Measurements from ENCODE around the gene MROH8. TPM values are rescaled to one million over a fixed set of nuclear protein-coding genes. Genes with fewer than 3 reads are reported as not detected.

Gene MROH8
- total RNA-seq, 1 donor from 2014 or later = 1.3 TPM

DNA sequence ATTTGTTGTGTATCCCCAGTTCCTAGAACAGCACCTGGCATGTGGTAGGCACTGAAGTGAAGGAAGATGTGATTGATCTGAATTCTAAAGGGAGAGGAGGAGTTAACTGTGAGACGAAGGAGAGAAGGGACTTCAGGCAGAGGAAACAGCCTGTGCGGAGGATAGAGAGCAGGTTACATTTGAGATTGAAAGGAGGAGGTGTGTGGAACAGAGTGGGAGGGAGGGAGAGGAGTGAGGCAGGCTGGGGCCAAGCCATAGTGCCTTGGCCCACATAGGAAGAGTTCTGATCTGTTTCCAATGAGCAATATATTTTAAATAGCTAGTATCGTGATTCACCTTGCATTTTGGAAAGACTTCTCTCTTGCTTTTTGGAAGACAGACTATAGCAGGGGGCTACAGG is 13.9 kb upstream of the MROH8 start:
- intact Hi-C loops (cut with micrococcal nuclease) = no loop called here
- peaks cover 71% of the 10 kb centered on the region for H3K4me1 Mint-ChIP-seq (ENCODE audit: low read depth)
- H3K4me3 Mint-ChIP-seq = no peak overlapping the region
- no peak for DNase-seq (ENCODE audit: low spot score)
- H3K9me3 Mint-ChIP-seq = no peaks in the 10 kb centered on the region
- H3K27ac Mint-ChIP-seq = no peak overlapping the region
- H3K27me3 Mint-ChIP-seq (ENCODE audit: insufficient read depth) = no peaks in the 10 kb centered on the region
- peaks cover 37% of the 10 kb centered on the region for H3K36me3 Mint-ChIP-seq (ENCODE audit: low read depth)

DNA sequence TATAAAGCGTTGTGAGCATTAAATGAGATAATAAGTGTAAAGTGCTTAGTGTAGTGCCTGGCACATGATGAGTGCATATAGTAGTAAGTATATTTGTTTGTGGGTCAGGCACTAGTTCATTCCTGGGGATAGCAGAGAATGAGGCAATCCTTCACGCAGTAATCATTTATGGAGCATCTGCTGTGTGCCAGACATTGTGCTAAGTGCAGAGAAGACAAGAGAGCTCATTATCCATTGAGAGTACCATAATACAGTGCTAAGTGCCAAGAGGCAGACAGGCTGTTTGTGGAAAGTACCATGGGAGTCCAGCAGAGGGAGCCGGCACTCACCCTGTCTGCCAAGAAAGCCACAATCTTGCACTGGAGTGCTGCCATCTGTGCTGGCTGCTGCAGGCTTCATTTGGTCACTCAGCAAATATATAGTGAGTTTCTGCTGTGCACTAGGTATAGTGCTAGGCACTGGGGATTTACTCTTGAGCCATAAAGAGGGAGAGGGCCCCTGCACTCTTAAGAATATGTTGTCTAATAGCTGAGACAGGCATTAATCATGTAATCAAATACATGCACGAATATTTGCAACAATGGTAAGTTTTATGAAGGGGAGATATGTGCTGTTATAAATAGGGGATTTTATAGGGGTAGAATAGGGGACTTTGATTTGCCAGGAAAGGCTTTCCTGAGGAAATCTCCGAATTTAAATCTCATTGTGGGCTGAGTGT is 12.9 kb upstream of the MROH8 start:
- peak; percentile 55 for DNase-seq (ENCODE audit: low spot score)
- H3K27me3 Mint-ChIP-seq (ENCODE audit: insufficient read depth) = no peaks in the 10 kb centered on the region
- intact Hi-C loops (cut with micrococcal nuclease) = loop anchor here (1.0 kb wide), 1 partner anchor 13 kb away; the partner anchor contains the start of genes MROH8 and RPN2
- H3K4me1 Mint-ChIP-seq (ENCODE audit: low read depth) = peaks cover 70% of the 10 kb centered on the region
- H3K36me3 Mint-ChIP-seq (ENCODE audit: low read depth) = peaks cover 40% of the 10 kb centered on the region
- peak overlapping the region; percentile 43 for H3K27ac Mint-ChIP-seq
- H3K4me3 Mint-ChIP-seq = no peak overlapping the region
- H3K9me3 Mint-ChIP-seq = no peaks in the 10 kb centered on the region

DNA sequence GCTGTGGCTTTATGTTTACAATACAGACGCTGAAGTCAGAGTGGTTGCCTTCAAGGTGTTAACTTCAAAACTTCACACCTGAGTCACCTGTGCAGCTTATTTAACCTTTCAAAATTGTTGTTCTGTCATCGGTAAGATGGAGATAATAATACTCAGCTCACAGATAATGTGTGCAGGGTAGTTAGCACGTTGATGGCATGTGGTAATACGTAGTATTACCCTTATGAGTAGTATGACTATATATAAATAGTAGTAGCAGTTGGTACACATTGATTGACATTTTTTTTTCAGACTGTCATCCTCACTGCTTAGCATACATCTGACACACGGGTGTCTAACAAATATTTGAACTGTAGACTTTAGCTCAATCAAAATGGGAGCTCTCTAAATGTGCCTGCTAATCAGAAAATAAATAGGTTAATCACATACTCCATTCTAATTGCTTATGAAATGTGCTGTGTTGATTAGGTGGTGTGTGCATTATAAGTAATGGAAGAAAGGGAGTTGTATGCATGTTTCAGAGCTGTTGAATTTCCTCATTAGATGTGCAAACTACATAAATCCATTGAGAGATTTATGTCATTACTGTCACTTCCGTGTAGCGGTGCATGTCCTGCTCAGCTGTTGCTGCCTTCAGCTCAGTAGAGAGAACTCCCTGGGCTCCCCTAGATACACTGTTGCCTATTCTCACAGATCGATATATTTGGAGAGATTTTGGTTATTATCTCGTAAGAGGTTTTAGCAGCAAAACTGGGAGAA is 11.2 kb upstream of the MROH8 start:
- peaks cover 42% of the 10 kb centered on the region for H3K36me3 Mint-ChIP-seq (ENCODE audit: low read depth)
- intact Hi-C loops (cut with micrococcal nuclease) = no loop called here
- no peaks in the 10 kb centered on the region for H3K9me3 Mint-ChIP-seq

DNA sequence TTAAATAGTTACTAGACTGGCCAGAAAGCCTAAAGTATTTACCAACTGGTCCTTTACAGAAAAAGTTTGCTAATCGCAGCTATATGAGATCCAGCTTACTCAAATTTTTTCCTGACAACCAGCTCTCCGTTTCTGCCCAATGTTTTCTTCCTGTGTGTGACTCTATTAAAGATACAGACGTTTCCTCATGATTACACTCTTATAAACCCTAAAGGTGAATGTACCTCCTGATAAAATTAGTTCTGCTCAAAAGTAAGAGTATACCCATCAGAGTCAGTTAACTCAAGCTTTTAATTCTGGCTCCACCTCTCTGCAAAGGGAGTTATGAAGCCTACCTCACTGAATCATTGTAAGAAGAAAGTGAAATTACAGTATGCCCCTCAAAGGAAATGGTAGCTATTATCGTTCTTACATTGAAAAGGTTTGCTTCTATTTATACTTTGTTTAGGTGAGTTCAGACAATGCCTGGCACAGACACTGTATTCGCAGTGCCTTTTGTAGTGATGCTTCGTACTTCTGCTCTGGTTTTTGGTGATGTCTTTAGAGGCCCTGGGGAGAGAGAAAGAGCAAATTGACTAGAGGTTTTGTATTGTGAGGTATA is 10.2 kb upstream of the MROH8 start:
- intact Hi-C loops (cut with micrococcal nuclease) = no loop called here
- peaks cover 65% of the 10 kb centered on the region for H3K4me1 Mint-ChIP-seq (ENCODE audit: low read depth)
- H3K4me3 Mint-ChIP-seq = peak overlapping the region; percentile 8
- H3K9me3 Mint-ChIP-seq = no peaks in the 10 kb centered on the region
- H3K27ac Mint-ChIP-seq = peak overlapping the region; percentile 3
- DNase-seq (ENCODE audit: low spot score) = no peak
- no peaks in the 10 kb centered on the region for H3K27me3 Mint-ChIP-seq (ENCODE audit: insufficient read depth)
- peaks cover 42% of the 10 kb centered on the region for H3K36me3 Mint-ChIP-seq (ENCODE audit: low read depth)

More for the DNA sequence above, 11.2 kb upstream of the MROH8 start:
- H3K27me3 Mint-ChIP-seq (ENCODE audit: insufficient read depth) = no peaks in the 10 kb centered on the region
- peaks cover 70% of the 10 kb centered on the region for H3K4me1 Mint-ChIP-seq (ENCODE audit: low read depth)
- no peak for DNase-seq (ENCODE audit: low spot score)
- H3K27ac Mint-ChIP-seq = no peak overlapping the region
- H3K4me3 Mint-ChIP-seq = no peak overlapping the region

DNA sequence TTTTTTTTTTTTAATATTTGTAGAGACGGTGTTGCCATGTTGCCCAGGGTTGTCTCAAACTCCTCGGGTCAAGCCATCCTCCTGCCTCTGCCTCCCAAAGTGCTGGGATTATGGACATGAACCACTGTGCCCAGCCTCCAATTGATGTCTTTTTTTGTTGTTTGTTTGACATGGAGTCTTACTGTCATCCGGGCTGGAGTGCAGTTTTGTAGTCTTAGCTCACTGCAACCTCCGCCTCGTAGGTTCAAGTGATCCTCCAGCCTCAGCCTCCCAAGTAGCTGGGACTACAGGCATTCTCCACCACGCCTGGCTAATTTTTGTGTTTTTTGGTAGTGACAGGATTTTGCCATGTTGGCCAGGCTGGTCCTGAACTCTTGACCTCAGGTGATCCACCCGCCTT is 9.4 kb upstream of the MROH8 start:
- no peak overlapping the region for H3K4me3 Mint-ChIP-seq
- H3K4me1 Mint-ChIP-seq (ENCODE audit: low read depth) = peaks cover 65% of the 10 kb centered on the region
- intact Hi-C loops (cut with micrococcal nuclease) = no loop called here
- no peaks in the 10 kb centered on the region for H3K27me3 Mint-ChIP-seq (ENCODE audit: insufficient read depth)
- H3K36me3 Mint-ChIP-seq (ENCODE audit: low read depth) = peaks cover 45% of the 10 kb centered on the region
- H3K27ac Mint-ChIP-seq = no peak overlapping the region
- no peaks in the 10 kb centered on the region for H3K9me3 Mint-ChIP-seq
- no peak for DNase-seq (ENCODE audit: low spot score)

DNA sequence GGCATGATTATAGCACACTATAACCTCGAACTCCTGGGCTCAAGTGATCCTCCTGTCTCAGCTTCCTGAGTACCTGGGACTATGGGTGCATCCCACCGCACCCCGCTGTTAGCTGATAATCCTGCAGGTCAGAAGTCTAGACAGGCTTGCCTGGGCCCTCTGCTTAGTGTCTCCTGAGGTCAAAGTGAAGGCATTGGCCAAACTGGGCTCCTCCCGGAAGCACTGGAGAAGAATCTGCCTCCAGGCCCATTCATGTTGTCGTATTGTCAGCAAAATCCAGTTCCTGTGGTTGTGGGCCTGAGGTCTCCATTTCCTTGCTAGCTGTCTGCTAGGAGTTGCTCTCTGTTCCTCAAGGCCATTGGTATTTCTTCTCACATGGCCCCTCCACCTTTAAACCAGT is 6.3 kb upstream of the MROH8 start:
- peaks cover 59% of the 10 kb centered on the region for H3K4me1 Mint-ChIP-seq (ENCODE audit: low read depth)
- intact Hi-C loops (cut with micrococcal nuclease) = no loop called here
- no peaks in the 10 kb centered on the region for H3K27me3 Mint-ChIP-seq (ENCODE audit: insufficient read depth)
- H3K4me3 Mint-ChIP-seq = no peak overlapping the region
- H3K9me3 Mint-ChIP-seq = no peaks in the 10 kb centered on the region
- no peak overlapping the region for H3K27ac Mint-ChIP-seq
- DNase-seq (ENCODE audit: low spot score) = no peak
- peaks cover 43% of the 10 kb centered on the region for H3K36me3 Mint-ChIP-seq (ENCODE audit: low read depth)

DNA sequence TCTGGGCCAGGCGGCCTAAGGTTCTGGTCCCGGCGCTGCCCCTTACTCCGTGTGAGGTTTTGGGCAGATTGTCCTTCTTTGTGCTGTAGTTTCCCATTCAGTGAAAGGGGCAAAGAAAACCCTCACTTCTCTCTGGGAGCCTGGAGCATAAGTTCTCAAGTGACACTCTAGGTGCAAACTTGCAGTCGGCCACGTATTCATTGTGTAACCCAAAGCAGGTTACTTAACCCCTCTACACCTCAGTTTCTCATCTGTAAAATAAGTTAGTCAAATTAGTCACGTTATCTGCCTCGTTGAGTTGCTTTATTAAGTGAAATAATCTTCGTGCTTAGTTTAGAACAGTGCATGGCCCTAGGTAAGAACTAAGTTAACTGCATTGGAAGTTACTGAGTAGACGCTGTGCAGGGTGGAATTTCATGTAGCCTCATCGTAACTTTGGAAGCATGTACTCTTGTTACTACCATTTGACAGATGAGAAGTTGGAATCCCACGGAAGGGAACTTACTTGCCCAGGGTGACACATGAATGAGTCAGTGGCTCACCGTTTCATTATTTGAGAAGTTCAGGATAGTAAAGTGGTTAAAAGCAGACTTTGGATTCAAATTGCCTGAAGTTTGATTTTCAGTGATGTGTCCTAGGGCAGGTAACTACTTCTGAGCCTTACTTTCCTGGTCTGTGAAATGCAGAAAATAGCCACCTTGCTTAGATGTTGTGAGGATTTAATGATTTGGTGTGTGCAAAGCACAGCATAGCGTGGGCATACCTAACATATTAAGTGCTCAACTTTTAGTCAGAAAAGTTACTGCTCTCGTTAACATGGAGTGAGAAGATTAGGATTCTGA is 556 bp upstream of the MROH8 start:
- Mint-ChIP-seq H3K9me3 (no peaks in the 10 kb centered on the region), H3K4me1 (ENCODE audit: low read depth) (peaks cover 41% of the 10 kb centered on the region), H3K36me3 (ENCODE audit: low read depth) (peaks cover 21% of the 10 kb centered on the region), H3K27me3 (ENCODE audit: insufficient read depth) (peaks cover 2% of the 10 kb centered on the region), H3K27ac (peak overlapping the region; percentile 96), H3K4me3 (peak overlapping the region; percentile 99)
- intact Hi-C loops (cut with micrococcal nuclease) = loop anchor here (1.0 to 10.0 kb wide), 7 partner anchors 12 to 825 kb away; partner anchors contain the start of genes BLCAP, MANBAL and SAMHD1
- DNase-seq (ENCODE audit: low spot score) = no peak

DNA sequence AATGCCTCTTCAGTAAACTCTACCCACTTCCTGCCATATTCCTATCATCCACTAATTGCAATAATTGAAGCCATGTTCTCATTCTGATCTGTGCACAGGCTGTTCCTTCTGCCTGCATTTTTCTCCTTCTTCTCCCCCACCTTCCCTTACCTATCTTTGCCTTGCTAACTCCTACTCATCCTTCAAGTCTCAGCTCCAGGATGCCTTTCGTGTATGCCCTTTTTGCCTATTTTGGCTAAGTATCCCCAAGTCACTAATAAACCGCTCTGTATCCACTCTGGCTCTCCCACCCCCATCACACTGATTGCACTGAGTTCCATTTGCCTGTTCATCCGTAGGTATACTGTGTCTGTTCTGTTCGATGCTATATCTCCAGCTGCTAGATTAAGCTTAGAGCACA is 6.5 kb downstream of the MROH8 start:
- Mint-ChIP-seq H3K9me3 (no peaks in the 10 kb centered on the region), H3K4me1 (ENCODE audit: low read depth) (peaks cover under 1% of the 10 kb centered on the region)
- intact Hi-C loops (cut with micrococcal nuclease) = loop anchor here (10.0 kb wide), 2 partner anchors 158 to 832 kb away; no protein-coding TSS in a partner anchor

DNA sequence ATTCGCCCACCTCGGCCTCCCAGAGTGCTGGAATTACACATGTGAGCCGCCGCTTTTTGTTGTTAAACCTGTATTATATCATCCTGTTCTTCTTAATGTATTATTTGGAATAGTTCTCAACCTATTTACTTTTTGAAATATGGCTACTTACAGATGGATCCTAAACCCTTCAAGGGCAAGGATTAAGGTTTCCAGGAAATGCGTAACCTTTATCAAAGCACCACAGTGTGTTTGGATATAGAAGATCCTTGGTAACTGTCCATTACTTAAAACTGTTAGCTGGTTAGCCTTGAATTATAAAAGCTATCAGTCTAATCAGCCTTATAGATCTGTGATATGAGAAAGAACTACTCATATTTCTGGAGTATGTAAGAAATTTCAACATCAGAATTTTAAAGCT is 12.5 kb downstream of the MROH8 start:
- intact Hi-C loops (cut with micrococcal nuclease) = no loop called here
- H3K27me3 Mint-ChIP-seq (ENCODE audit: insufficient read depth) = peaks cover 16% of the 10 kb centered on the region
- no peak for DNase-seq (ENCODE audit: low spot score)
- H3K4me1 Mint-ChIP-seq (ENCODE audit: low read depth) = no peaks in the 10 kb centered on the region
- no peak overlapping the region for H3K4me3 Mint-ChIP-seq
- no peak overlapping the region for H3K27ac Mint-ChIP-seq
- H3K36me3 Mint-ChIP-seq (ENCODE audit: low read depth) = no peaks in the 10 kb centered on the region
- no peaks in the 10 kb centered on the region for H3K9me3 Mint-ChIP-seq

More for the DNA sequence above, 6.5 kb downstream of the MROH8 start:
- Mint-ChIP-seq H3K4me3 (no peak overlapping the region), H3K27me3 (ENCODE audit: insufficient read depth) (peaks cover 9% of the 10 kb centered on the region), H3K27ac (no peak overlapping the region), H3K36me3 (ENCODE audit: low read depth) (peaks cover 1% of the 10 kb centered on the region)
- no peak for DNase-seq (ENCODE audit: low spot score)

DNA sequence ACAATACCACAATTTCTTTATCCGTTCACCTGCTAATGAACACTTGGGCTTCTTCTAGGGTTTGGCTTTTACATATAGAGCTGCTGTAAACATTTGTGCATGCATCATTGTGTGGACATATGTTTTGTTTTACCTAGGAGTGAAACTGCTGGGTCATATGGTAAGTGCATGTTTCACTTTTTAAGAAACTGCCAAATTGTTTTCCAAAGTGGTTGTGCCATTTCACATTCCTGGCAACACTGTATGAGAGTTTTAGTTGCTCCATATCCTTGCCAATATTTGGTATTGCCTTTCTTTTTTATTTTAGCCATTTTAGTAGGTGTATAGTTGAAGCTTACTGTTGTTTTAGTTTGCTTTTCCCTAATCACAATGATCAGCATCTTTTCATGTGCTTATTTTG is 14.3 kb downstream of the MROH8 start:
- no peak for DNase-seq (ENCODE audit: low spot score)
- Mint-ChIP-seq H3K4me1 (ENCODE audit: low read depth) (no peaks in the 10 kb centered on the region), H3K27me3 (ENCODE audit: insufficient read depth) (peaks cover 16% of the 10 kb centered on the region), H3K36me3 (ENCODE audit: low read depth) (no peaks in the 10 kb centered on the region), H3K4me3 (no peak overlapping the region), H3K27ac (no peak overlapping the region), H3K9me3 (no peaks in the 10 kb centered on the region)
- intact Hi-C loops (cut with micrococcal nuclease) = no loop called here

DNA sequence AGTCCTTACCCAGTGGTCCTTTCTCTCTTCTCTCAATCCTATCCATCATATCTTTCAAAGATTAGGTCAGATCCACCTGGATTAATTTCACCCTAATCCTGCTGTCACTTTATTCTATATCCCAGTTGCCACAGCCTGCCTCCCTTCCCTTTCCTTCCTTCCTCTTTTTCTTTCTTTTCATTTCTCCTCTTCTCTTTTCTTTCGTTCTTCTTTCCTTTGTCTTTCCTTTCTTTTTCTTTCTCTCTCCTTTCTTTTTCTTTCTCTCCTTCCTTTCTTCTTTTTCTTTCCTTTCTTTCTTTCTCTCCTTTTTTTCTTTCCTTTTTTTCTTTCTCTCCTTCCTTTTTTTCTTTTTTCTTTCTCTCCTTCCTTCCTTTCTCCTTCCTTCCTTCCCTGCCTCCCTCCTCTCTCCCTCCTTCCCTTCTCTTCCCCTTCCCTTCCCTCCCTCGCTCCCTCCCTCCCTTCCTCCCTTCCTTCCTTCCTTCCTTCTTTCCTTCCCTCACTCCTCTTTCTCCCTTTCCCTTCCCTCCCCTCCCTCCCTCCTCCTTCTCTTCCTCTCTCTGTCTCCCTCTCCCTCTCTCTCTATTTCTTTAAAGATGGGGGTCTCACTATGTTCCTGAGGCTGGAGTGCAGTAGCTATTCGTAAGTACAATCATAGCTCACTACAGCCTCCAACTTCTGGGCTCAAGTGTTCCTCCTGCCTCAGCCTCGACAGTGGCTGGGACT is 15.4 kb downstream of the MROH8 start:
- no peak for DNase-seq (ENCODE audit: low spot score)
- H3K36me3 Mint-ChIP-seq (ENCODE audit: low read depth) = no peaks in the 10 kb centered on the region
- peaks cover 16% of the 10 kb centered on the region for H3K27me3 Mint-ChIP-seq (ENCODE audit: insufficient read depth)
- H3K9me3 Mint-ChIP-seq = no peaks in the 10 kb centered on the region
- no peak overlapping the region for H3K27ac Mint-ChIP-seq
- intact Hi-C loops (cut with micrococcal nuclease) = no loop called here
- H3K4me1 Mint-ChIP-seq (ENCODE audit: low read depth) = no peaks in the 10 kb centered on the region
- no peak overlapping the region for H3K4me3 Mint-ChIP-seq

DNA sequence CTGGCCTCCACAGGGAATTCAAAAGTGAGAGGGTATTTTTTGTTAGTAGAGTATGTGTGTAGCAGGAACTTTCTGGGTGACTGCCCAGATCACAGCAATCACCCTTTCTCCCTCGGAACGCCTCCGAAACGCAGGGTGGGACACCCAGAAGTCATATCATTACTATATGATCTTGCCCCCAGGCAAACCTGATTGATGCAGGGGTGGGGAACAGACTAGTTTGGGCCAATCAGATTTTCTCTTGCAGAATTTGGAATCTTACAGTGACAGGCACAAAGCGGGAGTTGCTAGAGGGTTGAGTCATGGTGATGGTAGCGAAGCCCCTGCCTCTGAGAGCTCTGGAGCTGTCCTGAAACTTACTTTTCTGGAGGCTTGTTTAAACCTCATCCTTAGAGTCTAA is 16.7 kb downstream of the MROH8 start:
- H3K27me3 Mint-ChIP-seq (ENCODE audit: insufficient read depth) = peaks cover 16% of the 10 kb centered on the region
- DNase-seq (ENCODE audit: low spot score) = no peak
- H3K36me3 Mint-ChIP-seq (ENCODE audit: low read depth) = no peaks in the 10 kb centered on the region
- intact Hi-C loops (cut with micrococcal nuclease) = no loop called here
- no peaks in the 10 kb centered on the region for H3K4me1 Mint-ChIP-seq (ENCODE audit: low read depth)
- H3K4me3 Mint-ChIP-seq = no peak overlapping the region
- H3K27ac Mint-ChIP-seq = no peak overlapping the region
- no peaks in the 10 kb centered on the region for H3K9me3 Mint-ChIP-seq
